Colon (tissue), 2 donors: ENCODE data around the gene TAF5L.
"Not testable (repeated sequence)": the region's sequence is repeated elsewhere in the genome, so short reads cannot be mapped to it uniquely, and the experiment has no call there.

Experiments
- FAIRE-seq: peaks from 2 replicates; lab custom pipeline; 2012; peaks lifted over from hg19 to GRCh38; lab: Jason Lieb, UNC
- donor health status: control.
- donor health status: control.

The TAF5L gene

DNA sequence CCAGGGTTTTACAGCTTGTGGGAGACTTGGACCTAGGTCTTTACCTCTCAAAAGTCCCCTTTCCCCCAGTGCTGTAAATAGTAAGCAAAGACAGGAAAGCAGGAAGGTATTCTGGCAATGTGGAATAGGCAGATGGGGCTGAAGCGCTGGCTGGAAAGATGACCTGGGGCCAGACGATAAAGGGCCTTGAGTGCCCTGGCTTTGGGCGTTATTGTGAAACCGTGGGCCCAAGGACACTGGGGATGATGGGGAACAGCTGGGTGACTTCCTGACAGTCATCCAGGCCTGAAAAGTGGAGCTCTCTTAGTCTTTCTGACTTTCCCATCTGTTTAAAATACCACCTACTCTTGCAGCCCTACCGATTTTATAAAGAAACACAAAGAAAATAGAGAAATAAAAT, 16.5 kb upstream of the TAF5L start:
- no peak for FAIRE-seq

DNA sequence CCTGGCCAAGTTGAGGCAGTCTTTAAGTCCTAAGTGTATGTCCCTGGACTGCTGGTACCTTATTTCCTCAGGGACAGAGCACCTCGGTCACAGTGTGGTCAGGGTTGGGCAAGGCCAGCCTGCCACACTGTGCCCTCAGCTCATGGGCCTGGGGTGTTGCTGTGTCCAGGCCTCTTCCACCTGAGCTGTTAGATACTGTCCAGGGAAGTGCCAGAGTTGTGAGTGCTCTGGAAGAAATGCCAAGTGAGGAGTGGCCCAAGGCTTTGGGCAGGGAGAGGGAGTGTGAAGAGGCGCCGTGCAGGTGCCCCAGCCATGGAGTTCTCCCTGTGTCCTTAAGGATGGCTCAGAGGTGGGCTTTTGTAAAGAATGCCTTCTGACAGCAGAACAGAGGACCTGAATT, 15.4 kb upstream of the TAF5L start:
- no peak for FAIRE-seq

DNA sequence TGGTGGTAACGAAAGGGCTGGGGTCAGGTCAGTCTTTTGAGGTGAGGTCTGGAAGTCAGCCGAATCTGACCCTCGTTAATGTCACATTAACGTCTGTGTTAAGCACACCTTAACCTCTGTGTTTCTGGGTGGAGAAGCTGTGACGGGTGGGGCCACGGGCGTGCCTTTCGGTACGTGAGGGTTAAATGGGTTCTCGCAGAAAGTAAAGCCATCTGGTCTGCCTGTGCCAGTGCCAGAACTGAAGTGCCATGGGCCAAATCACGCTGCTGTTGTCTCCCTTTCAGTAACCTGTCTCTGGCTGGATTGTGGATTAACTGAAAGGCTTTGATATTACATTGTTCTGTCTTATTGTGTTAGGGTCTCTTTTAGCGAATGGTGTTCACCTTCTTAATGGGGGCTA, 14.5 kb upstream of the TAF5L start:
- FAIRE-seq: no peak

DNA sequence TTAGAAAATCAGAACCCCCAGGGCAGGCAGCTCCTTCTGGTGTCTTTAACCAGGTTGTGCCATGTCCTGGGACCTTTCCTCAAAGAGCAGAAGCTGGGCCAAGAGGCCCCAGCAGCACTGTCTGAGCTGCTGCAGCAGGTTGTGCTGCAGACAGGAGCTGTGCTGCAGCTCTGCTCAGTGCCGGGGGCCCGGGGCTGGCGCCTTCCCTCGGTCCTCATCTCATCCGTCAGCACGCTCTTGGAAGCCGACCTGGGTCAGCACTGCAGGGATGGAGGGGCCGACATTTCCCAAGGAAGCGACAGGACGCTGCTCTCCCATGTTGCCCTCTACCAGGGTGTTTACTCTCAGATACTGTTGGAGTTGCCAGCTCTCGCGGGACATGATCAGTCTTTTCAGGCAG, 11.8 kb upstream of the TAF5L start:
- FAIRE-seq: no peak

DNA sequence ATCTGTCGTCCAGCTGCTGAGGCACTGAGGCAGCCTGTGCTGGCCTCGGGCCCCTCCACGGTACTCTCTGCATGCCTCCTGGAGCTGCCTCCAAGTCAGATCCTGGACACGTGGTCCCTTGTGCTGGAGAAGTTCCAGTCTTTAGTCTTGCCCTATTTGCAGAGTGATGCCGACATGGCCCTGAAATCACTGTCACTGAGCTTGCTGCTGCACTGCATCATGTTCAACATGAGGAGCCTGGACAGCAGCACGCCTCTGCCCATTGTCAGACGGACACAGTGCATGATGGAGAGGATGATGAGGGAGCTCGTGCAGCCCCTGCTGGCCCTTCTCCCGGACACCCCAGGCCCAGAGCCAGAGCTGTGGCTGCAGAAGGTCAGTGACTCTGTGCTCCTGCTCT, 10.1 kb upstream of the TAF5L start:
- no peak for FAIRE-seq

DNA sequence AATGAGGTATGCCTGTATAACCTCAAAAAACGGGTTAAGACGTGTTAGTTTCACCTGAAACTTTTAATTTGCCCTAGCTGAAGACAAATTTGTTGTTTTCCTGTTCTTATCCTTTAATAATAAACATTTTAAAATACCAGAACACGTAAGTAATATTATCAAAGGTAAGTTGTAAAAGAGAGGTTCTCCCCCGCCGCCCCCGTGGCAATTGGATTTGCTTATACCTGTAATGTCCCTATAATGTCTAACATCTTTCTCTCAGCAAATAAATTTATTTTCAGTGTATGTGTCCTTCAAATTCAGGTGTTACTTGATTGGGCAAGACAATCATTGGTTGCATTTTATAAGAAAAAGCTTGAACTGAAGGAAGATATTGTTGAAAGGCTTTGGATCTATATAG, 6.0 kb upstream of the TAF5L start:
- no peak for FAIRE-seq

DNA sequence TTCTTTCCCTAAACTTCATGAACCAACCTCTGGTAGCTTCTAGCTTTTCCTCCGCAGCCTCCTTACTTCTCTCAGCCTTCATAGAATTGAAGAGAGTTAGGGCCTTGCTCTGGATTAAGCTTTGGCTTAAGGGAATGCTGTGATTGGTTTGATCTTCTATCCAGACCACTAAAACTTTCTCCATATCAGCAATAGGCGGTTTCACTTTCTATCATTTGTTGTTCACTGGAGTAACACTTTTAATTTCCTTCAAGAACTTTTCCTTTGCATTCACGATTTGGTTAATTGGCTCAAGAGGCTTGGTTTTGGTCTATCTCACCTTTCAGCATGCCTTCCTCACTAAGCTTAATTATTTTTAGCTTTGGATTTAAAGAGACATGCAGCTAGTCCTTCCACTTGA, 5.2 kb upstream of the TAF5L start:
- no peak for FAIRE-seq

DNA sequence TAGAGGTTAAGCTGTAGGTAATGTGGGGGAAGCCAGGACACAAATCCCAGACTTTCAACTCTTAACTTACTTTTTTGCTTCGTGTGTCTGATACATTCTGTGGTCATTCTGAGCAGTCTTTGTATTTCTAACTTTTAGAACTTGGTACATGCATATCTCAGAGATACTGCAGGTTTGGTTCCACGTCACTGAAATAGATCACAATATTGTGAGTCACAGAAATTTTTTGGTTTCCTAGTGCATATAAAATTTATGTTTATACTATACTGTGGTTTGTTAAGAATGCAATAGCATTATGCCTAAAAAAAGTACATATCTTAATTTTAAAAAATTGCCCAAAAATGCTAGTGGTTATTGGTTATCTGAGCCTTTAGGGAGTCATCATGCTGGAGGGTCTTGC, 3.3 kb upstream of the TAF5L start:
- FAIRE-seq: no peak

DNA sequence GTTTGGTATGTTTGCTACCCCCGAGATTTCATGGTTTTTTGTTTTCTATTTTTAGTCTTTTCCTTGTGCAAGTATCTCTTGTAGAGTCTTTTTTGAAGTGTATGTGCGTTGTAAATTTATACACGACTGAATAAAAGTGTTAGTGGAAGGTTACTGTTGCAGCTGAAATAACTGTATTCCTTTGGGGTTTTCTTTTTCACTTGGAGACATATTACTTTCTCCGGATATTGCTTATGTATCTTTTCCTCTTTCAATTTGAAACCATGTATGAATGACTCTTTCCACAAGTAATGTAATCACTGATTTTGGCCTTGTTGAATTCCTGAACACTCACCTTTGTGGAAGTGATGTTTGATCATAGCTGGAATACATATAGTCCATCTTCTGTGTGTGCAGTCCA, 1.1 kb upstream of the TAF5L start:
- no peak for FAIRE-seq

DNA sequence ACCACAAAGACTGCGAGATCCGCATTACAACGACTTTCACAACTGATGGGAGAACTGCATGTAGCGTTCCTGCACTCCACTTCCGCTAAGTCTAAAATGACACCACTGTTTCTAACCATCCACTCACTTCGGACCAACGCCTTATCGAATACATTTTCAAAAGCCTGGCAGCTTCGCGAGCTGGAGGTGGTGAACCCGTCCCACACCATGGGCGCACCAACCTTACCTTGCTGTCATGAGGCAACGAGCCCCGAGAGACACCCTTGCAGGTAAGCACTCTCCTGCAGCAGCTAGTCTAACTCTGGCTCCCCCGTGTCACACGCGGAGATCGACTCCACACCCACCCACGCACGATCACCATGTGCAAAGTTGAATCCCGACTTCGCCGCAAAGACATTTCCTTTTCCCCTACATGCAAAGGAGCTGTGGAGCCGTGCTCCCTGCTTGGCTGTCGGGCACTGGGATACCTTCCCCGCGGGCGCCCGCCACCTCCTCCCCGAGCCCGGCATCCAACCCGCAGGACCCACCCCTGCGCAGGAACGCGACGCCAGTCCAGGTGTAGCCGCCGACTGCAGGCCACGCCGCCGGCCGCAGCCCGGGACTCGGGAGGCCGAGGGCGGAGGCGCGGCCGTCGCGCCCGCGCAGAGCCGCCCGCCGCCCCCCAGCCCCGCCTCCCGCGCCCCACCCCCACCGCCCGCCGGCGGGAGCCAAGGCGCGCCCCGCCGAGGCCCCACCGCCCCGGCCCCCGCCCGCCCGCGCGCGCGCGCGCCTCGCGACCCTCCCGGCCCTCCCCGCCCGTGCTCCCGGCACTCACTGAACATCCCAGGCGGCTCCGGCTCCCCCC, 629 bp downstream of the TAF5L start:
- no peak for FAIRE-seq

DNA sequence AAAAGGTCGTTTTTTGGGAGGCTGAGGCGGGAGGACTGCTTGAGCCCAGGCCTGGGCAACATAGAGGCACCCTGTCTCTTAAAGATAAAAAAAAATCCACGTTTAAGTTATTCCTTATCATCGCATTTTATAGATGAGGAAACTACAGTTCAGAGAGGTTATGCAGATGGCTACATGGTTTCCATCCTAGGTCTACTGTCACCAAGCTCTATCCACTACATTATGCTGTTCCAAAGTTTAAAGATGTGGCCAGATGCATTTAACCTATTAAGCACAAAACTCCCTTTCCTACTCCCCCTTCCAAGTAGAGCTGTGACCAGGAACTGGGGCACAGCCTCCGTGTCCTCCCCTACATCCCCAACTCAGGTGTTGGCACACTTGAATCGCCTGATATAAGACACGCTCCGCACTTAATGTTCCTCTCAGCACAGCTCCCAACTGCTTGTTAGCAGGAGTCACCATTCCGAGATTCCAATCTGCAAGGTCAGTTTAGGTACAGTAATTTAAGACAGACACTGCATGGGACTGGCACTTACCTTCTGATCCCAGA, 1.3 kb downstream of the TAF5L start:
- FAIRE-seq: no peak

DNA sequence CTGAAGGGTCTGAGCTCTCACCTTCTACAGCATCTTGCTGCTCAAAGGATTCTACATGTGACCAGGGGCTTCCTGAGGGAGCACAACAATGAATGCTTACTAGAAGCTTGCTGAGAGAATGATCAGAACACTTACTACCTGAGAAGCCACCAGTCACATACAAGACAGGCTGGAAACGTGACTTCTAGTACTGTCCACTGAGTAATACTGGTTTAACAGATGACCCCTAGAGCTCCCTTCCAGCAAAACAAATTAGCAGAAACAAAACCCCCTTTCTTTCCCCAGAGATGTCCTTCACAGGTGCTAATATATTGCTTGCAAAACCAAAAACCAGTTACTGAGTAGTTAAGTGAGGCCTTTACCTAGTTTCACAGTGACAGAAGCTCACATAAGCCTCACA, 2.1 kb downstream of the TAF5L start:
- FAIRE-seq: no peak

DNA sequence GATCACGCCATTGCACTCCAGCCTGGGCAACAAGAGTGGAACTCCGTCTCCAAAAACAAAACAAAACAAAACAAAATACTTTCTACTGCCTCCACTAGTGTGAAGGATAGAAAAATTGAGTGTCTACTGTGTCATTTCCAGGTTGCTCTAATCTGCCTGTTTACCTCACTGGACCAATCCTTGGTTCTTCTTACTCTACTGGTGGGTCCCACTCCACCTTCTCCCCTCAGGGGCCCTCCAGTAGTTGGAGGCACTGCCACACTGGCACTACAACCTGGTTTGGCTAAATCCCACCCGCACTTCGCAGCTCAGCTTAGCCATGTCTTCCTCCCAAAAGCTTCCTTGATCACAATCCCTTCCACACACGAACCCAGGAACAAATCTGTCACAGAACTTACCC, 2.7 kb downstream of the TAF5L start:
- no peak for FAIRE-seq

DNA sequence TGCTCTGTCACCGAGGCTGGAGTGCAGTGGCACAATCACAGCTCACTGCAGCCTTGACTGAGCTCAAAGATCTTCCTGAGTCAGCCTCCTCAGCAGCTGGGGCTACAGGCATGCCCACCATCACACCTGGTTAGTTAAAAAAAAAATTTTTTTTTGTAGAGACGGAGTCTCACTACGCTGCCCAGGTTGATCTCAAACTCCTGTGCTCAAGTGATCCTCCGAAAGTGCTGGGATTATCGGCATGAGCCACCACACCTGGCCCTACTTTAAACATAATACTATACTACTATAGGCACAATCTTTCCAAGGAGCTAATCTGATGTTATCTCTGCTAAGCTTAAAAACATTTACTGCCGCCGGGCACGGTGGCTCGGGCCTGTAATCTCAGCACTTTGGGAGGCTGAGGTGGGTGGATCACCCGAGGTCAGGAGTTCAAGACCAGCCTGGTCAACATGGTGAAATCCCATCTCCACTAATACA, 3.2 kb downstream of the TAF5L start:
- not testable (repeated sequence) for FAIRE-seq

DNA sequence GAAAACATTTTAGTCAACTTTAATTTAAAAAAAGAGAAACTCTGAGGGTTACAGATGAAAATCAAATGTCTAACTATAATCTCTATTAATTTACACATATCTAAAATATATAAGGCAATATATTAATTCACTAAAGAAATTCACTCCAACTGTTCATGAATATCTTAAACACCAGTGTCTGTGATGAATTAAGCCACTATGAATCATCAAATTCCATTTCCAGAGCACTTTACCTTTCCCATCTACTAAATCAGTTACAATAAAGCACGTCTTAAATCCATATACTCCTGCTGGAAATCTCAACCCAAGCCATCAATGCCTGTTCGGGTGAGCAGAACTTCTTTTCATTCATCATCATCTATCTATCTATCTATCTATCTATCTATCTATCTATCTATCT, 4.3 kb downstream of the TAF5L start:
- no peak for FAIRE-seq

DNA sequence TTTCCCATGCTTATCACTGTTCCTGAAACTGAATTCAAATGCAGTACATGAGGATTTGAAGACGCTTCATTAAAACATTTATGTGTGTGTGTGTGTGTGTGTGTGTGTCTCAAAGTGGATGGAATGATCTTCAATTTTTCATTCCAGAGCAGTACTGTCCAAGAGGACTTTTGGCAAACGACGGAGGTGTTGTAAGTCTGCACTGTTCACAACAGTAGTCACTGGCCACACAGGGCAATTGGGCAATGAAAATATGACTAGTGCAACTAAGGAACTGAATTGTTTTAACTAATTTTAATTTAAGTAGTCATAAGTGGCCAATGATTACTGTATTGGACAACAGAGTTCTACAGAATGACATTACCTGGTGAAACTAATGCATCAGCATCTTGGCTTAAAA, 5.0 kb downstream of the TAF5L start:
- FAIRE-seq: no peak

DNA sequence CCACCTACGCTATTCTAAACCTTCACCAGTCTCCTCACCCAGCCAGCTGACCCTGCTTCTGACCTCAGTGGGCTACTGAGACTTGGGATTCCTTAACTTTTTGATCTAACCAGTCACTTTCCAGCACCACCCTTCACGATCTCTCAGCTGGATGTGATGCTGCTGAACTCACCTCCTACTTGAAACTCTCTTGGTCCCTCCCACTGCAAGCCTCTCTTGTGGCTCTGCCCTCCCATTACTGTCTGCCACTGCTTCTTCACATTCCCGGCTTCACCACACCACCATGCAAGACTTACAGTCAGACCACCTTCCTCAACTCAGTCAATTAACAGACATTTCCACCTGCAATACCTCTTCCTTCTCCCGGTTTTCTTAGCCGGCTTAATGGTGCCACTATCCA, 6.3 kb downstream of the TAF5L start:
- FAIRE-seq: no peak

DNA sequence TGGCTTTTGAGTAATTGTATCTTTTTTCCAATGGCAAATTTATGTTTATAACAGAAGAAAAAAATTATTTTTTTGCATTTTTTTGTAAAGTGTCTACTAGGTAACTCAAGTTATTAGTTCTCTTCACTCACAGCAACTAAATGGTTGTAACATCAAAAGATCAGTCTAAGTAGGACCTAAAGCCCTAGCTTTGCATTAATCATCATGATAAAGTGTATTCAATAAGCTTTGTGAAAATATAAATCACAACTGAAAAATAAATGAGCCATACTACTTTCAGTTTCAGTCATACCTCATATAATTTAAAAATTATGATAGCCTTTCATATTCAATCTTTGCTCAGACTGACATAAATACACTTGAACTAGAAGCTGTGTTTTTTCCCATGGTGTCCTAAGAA, 6.9 kb downstream of the TAF5L start:
- FAIRE-seq: no peak

DNA sequence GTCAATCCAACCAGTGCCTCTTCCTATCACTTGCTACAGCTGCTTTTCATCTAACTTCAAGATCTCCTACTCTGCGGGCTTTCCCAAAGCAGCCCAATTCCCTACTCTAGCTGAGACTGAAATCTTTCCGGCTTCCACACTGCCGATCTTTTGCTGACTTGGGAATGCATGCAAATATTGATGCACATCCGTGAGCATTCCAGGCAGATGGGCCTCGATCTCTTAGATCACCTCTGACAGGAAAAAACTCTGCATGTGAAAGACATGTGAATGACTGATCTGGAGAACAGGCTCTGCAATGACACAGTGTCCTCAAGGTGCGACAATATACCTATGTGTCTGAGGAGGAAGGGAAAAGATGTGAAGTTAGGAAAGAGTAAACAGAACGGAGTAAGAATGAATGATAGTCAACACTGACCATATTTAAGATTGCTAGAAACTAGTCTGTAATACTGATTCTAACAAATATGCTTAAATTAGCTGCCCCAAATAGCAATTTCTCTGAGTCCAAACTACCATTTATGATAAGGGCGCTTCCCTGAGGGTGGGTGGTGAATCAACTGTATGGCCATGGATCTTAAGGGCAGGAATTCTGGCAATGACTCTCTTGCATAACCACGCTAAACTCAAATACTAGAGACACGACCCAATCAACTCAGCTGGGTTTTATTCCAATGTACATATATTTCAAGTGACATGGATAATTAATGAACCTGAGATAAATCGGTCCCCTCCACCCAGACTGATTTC, 8.4 kb downstream of the TAF5L start:
- no peak for FAIRE-seq

DNA sequence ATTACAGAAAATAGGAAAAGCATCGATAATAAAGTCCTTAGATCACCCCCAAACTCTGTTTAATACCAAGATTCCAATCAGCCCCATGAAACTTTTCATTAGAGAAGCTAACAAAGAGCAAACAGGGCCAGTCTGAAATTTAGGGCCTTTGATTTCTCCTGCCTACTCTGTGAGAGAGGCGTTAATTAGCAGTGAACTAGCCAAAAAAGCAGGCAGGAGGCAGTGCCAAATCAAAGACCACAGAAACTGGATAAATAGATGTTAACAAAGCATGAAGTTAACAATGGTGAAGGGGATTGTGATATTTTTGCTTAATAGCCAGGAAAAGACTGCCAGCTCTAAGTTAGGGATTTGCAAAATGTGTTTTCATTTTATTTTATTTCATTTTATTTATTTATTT, 11.2 kb downstream of the TAF5L start:
- no peak for FAIRE-seq

DNA sequence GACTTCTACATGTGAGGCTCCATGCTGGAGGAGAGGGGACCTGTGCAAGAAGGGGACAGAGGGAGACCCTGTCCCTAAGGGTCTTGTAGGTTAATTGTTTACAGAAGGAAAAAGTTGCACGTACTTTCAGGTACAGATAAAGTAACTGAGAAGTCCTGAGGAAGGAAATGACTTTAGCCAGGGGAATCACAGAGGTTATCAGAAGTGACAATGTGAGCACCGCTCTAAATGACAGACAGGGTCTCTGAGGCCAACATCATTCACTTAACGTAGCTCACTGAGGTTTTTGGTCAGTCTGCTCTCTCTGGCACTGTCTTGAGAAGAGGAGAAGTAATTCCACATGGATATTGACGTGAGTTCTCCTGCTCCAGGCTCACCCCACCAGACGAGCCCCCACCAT, 12.0 kb downstream of the TAF5L start:
- no peak for FAIRE-seq

DNA sequence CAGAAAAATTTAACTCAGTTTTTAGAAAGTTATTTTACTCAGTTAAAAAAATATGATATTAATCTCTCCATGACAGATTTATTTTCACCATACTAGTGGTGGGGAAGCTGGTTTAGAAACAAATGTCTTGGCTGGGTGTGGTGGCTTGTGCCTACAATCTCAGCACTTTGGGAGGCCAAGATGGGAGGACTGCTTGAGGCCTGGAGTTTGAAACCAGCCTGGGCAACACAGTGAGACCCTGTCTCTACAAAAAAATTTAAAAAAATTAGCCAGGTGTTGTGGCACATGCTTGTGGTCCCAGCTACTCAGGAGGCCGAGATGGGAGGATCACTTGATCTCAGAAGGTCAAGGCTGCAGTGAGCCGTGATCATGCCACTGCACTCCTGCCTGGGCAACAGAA, 17.3 kb downstream of the TAF5L start:
- no peak for FAIRE-seq

DNA sequence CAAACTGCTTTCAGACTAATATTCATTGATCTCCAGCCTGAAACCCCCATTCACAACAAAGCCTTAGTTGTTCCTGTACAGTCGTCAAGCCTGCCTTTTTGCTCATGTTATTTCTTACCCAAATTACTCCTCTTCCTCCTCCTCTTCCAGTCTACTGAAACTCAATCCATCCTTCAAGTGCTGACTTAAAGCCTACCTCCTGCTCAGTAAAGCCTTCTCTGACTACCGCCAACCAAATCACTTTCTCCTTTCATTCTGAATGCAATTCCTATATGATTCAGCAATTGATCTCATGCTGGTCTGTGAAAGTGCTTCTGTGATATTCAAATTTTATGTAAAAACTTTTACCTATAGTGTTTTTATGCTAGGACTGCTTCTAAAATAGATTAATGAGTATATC, 18.6 kb downstream of the TAF5L start:
- no peak for FAIRE-seq
